DND-41 (cell line): Measurements from ENCODE around the gene YEATS2.

Source experiments
- EZH2 ChIP-seq: IDR thresholded peaks from 3 replicates; pipeline ENCODE4 v1.6.1; 2012; ENCODE audit warnings: borderline replicate concordance, low read depth, mild to moderate bottlenecking, moderate library complexity, low read length, inconsistent platforms; ENCODE audit not compliant: severe bottlenecking
- TF ChIP-seq, protein P1 (sequence below): IDR thresholded peaks from 2 replicates; pipeline ENCODE4 v1.5.1; 2012; ENCODE audit warnings: borderline replicate concordance, low read length, moderate library complexity, mild to moderate bottlenecking; ENCODE audit not compliant: poor library complexity, severe bottlenecking; ENCODE audit errors: extremely low read depth

DNA sequence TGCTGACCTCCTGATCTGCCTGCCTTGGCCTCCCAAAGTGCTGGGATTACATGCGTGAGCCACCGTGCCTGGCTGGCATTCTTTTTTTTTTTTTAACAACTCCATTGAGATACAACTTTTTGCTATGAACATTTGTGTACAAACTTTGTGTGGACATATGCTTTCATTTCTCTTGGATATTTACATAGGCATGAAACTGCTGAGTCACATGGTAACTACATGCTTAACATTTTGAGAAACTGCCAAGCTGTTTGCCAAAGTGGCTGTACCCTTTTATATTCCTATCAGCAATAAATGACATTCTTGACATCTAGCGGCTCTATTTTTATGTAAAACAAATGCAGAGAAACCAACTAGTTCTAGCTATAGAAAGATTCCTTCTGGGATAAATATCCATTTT, 8.7 kb upstream of the YEATS2 start:
- no peak for TF ChIP-seq EZH2
- TF ChIP-seq, protein P1, sequence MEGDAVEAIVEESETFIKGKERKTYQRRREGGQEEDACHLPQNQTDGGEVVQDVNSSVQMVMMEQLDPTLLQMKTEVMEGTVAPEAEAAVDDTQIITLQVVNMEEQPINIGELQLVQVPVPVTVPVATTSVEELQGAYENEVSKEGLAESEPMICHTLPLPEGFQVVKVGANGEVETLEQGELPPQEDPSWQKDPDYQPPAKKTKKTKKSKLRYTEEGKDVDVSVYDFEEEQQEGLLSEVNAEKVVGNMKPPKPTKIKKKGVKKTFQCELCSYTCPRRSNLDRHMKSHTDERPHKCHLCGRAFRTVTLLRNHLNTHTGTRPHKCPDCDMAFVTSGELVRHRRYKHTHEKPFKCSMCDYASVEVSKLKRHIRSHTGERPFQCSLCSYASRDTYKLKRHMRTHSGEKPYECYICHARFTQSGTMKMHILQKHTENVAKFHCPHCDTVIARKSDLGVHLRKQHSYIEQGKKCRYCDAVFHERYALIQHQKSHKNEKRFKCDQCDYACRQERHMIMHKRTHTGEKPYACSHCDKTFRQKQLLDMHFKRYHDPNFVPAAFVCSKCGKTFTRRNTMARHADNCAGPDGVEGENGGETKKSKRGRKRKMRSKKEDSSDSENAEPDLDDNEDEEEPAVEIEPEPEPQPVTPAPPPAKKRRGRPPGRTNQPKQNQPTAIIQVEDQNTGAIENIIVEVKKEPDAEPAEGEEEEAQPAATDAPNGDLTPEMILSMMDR: no peak
